Measurements from ENCODE around the gene SVIL.
"Not testable (repeated sequence)": the region's sequence is repeated elsewhere in the genome, so short reads cannot be mapped to it uniquely, and the experiment has no call there.

DNA sequence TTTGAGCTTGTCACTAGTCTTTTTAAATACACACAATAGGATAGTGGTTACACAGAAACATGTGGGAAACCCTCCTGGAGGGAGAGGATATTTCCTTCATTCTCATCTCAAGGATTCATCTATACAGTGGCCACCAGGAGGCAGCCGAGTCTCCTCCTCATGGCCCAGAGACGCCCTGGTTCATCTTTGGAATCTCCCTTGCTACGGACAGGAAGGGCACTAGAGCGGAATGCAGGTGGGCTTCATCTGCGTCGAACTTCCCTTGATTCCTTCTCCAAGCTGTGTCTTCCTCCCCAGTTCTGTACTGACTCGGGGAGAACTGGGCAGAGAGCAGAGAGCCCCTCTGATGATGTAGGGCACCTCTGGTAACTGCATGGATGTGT lies 146.9 kb downstream of the SVIL start:
- not testable (repeated sequence) for TF ChIP-seq POLR2A (IDR thresholded peaks at IDR 0.05; ENCODE audit: insufficient read depth in 1 of 2, low read depth in 2 of 2, low read length in 2 of 2); ZBTB7A (CRISPR knock-in tag; IDR thresholded peaks at IDR 0.05); ZZZ3 (CRISPR knock-in tag; IDR thresholded peaks at IDR 0.05; ENCODE audit: borderline replicate concordance); ZBTB40 (IDR thresholded peaks at IDR 0.05); ZBTB40 (CRISPR knock-in tag; IDR thresholded peaks at IDR 0.05)
- TF ChIP-seq CTCF (CRISPR knock-in tag; IDR thresholded peaks at IDR 0.05) = peak; percentile 32
